ENCODE results near the gene AP2M1. TPM values are rescaled to one million over a fixed set of nuclear protein-coding genes. Genes with fewer than 3 reads are reported as not detected.

Gene AP2M1
- polyA plus RNA-seq, 1 of the 3 experiments (the other 2 are of a cell fraction), result 759 TPM

DNA sequence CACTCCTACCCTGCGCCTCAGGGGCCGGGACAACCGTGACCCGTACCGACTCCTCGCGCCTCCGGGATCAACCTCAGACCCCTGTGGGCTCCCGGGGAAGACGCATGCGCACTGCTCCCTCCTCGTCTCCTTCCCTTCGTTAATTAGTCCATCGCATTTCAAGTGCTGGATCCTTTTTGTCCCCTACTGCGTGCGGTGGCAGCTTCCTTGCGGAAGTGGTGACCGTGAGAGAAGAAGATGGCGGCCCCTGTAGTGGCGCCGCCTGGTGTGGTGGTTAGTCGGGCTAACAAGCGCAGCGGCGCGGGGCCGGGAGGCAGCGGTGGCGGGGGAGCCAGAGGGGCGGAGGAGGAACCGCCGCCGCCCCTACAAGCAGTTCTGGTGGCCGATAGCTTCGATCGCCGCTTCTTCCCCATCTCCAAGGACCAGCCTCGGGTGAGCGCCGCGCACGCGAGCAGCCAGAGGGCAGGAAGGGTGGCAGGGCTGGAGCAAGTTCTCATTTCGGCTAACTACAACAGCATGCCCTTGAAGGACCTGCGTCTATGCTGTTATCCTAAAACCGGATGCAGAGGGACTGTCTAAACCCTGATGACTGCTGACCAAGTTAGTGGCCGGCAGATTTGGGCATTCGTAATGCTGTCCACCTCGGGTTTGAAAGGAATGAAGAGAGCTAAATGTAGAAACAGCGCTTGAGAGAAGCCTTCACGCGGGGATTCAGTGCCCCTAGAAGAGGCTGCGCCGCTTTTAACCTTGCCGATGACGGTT lies 39.3 kb upstream of the AP2M1 start, which contains the start of gene EIF2B5:
EIF2B5 (plus strand) TSS at position 210 of the 762 bp plus-strand sequence; CDS start at position 238, 28 bp downstream.
- ChIA-PET POLR2A (interaction anchor here (1.3 to 1.5 kb wide), 2 partner anchors 9 to 21 kb away, joined by 4 to 9 read pairs; partner anchors contain the start of gene DVL3), CTCF (interaction anchor here (0.7 to 4.0 kb wide), 13 partner anchors 10 to 552 kb away, joined by 3 to 31 read pairs (median 5); partner anchors contain the start of genes ABCC5, EEF1AKMT4 and PARL)
- WGBS (ENCODE audit: low lambda C conversion rate), result under 1% methylated on average over 33 of the region's 56 CpGs
- no peak for TF ChIP-seq MEF2A (IDR thresholded peaks at IDR 0.05; ENCODE audit: borderline replicate concordance, low read depth)
- no peak for TF ChIP-seq NFIC (IDR thresholded peaks at IDR 0.05; ENCODE audit: borderline replicate concordance)
- TF ChIP-seq POLR2AphosphoS5 (IDR thresholded peaks at IDR 0.05; ENCODE audit: low read depth, low read length), result peak; percentile 88
- TF ChIP-seq SMC3 (IDR thresholded peaks at IDR 0.05; ENCODE audit: low read depth, low read length), result peak; percentile 17; the same call in 1 of the 2 replicates
- TF ChIP-seq FOSL2 (IDR thresholded peaks at IDR 0.05; ENCODE audit: borderline replicate concordance, low read depth), result no peak
- TF ChIP-seq, protein P1, sequence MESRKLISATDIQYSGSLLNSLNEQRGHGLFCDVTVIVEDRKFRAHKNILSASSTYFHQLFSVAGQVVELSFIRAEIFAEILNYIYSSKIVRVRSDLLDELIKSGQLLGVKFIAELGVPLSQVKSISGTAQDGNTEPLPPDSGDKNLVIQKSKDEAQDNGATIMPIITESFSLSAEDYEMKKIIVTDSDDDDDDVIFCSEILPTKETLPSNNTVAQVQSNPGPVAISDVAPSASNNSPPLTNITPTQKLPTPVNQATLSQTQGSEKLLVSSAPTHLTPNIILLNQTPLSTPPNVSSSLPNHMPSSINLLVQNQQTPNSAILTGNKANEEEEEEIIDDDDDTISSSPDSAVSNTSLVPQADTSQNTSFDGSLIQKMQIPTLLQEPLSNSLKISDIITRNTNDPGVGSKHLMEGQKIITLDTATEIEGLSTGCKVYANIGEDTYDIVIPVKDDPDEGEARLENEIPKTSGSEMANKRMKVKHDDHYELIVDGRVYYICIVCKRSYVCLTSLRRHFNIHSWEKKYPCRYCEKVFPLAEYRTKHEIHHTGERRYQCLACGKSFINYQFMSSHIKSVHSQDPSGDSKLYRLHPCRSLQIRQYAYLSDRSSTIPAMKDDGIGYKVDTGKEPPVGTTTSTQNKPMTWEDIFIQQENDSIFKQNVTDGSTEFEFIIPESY (IDR thresholded peaks at IDR 0.05; ENCODE audit: borderline replicate concordance, low read depth), result peak; percentile 82; the same call in 1 of the 2 replicates
- TF ChIP-seq CHD2 (IDR thresholded peaks at IDR 0.05; ENCODE audit: low read length, partially characterized antibody), result peak; percentile 82
- peak; percentile 92 for TF ChIP-seq MXI1 (IDR thresholded peaks at IDR 0.05; ENCODE audit: low read depth, low read length)
- TF ChIP-seq SIN3A (IDR thresholded peaks at IDR 0.05; ENCODE audit: borderline replicate concordance, low read depth, low read length), result peak; percentile 80; the same call in 1 of the 2 replicates
- TF ChIP-seq TAF1 (IDR thresholded peaks at IDR 0.05; ENCODE audit: borderline replicate concordance, low read depth, low read length), result peak; percentile 88; the same call in 1 of the 2 replicates
- TF ChIP-seq, protein P2, sequence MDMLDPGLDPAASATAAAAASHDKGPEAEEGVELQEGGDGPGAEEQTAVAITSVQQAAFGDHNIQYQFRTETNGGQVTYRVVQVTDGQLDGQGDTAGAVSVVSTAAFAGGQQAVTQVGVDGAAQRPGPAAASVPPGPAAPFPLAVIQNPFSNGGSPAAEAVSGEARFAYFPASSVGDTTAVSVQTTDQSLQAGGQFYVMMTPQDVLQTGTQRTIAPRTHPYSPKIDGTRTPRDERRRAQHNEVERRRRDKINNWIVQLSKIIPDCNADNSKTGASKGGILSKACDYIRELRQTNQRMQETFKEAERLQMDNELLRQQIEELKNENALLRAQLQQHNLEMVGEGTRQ (IDR thresholded peaks at IDR 0.05; ENCODE audit: borderline replicate concordance, low read depth, low read length), result no peak
- TF ChIP-seq, protein P3, sequence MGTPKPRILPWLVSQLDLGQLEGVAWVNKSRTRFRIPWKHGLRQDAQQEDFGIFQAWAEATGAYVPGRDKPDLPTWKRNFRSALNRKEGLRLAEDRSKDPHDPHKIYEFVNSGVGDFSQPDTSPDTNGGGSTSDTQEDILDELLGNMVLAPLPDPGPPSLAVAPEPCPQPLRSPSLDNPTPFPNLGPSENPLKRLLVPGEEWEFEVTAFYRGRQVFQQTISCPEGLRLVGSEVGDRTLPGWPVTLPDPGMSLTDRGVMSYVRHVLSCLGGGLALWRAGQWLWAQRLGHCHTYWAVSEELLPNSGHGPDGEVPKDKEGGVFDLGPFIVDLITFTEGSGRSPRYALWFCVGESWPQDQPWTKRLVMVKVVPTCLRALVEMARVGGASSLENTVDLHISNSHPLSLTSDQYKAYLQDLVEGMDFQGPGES (IDR thresholded peaks at IDR 0.05; ENCODE audit: low read depth, low read length), result no peak
- TF ChIP-seq FOXJ3 (CRISPR knock-in tag; IDR thresholded peaks at IDR 0.05), result no peak
- no peak for TF ChIP-seq RCOR1 (IDR thresholded peaks at IDR 0.05; ENCODE audit: low read length)
- TF ChIP-seq, protein P4, sequence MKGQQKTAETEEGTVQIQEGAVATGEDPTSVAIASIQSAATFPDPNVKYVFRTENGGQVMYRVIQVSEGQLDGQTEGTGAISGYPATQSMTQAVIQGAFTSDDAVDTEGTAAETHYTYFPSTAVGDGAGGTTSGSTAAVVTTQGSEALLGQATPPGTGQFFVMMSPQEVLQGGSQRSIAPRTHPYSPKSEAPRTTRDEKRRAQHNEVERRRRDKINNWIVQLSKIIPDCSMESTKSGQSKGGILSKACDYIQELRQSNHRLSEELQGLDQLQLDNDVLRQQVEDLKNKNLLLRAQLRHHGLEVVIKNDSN (IDR thresholded peaks at IDR 0.05; ENCODE audit: borderline replicate concordance, low read depth), result no peak
- TF ChIP-seq GATA2 (CRISPR knock-in tag; IDR thresholded peaks at IDR 0.05), result no peak
- peak; percentile 82 for TF ChIP-seq GABPA (IDR thresholded peaks at IDR 0.05; ENCODE audit: low read depth)
- no peak for TF ChIP-seq EP300 (IDR thresholded peaks at IDR 0.05; ENCODE audit: borderline replicate concordance in 1 of 2, low read depth in 1 of 2, low read length in 1 of 2)
- TF ChIP-seq NRF1 (IDR thresholded peaks at IDR 0.05; ENCODE audit: low read depth, low read length), result peak; percentile 69
- TF ChIP-seq JUND (IDR thresholded peaks at IDR 0.05), result no peak
- TF ChIP-seq YY1 (IDR thresholded peaks at IDR 0.05; ENCODE audit: low read depth), result peak; percentile 97
- TF ChIP-seq, protein P5, sequence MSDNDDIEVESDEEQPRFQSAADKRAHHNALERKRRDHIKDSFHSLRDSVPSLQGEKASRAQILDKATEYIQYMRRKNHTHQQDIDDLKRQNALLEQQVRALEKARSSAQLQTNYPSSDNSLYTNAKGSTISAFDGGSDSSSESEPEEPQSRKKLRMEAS (IDR thresholded peaks at IDR 0.05; ENCODE audit: low read depth), result peak; percentile 89
- no peak for TF ChIP-seq TEAD4 (IDR thresholded peaks at IDR 0.05; ENCODE audit: borderline replicate concordance, insufficient read depth)
- TF ChIP-seq TCF12 (IDR thresholded peaks at IDR 0.05), result no peak
- TF ChIP-seq RXRA (IDR thresholded peaks at IDR 0.05; ENCODE audit: borderline replicate concordance, low read depth), result no peak
- no peak for TF ChIP-seq FOXM1 (IDR thresholded peaks at IDR 0.05; ENCODE audit: low read depth)
- peak; percentile 99 for TF ChIP-seq ELF1 (IDR thresholded peaks at IDR 0.05)
- TF ChIP-seq RFX5 (IDR thresholded peaks at IDR 0.05; ENCODE audit: low read length), result no peak
- TF ChIP-seq, protein P6, sequence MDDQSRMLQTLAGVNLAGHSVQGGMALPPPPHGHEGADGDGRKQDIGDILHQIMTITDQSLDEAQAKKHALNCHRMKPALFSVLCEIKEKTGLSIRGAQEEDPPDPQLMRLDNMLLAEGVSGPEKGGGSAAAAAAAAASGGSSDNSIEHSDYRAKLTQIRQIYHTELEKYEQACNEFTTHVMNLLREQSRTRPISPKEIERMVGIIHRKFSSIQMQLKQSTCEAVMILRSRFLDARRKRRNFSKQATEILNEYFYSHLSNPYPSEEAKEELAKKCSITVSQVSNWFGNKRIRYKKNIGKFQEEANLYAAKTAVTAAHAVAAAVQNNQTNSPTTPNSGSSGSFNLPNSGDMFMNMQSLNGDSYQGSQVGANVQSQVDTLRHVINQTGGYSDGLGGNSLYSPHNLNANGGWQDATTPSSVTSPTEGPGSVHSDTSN (IDR thresholded peaks at IDR 0.05), result no peak

More for the DNA sequence above, 39.3 kb upstream of the AP2M1 start, which contains the start of gene EIF2B5:
- Histone ChIP-seq H3K27me3 (ENCODE audit: insufficient read depth) (no peaks in the 10 kb centered on the region), H3F3A (replicated peaks; ENCODE audit: insufficient read depth) (peaks cover 10% of the 10 kb centered on the region), H3K9me2 (no peaks in the 10 kb centered on the region), H3K4me3 (ENCODE audit: low read depth in 2 of 2, low read length in 1 of 2) (peak within 1 kb of the TSS; percentile 82 to 96), H3K27ac (ENCODE audit: low read depth in 2 of 2, low read length in 1 of 2) (peak within 1 kb of the TSS; percentile 70 to 86), H3K9ac (peak within 1 kb of the TSS; percentile 92), H3K4me1 (ENCODE audit: control insufficient read depth in 1 of 2, insufficient read depth in 2 of 2, low read depth in 1 of 2, low read length in 1 of 2) (peaks cover 0 to 8% of the 10 kb centered on the region in 2 experiments; a peak in 3 of 4 replicates), H3K79me2 (ENCODE audit: insufficient read depth) (peaks cover 62% of the 10 kb centered on the region), H3K36me3 (replicated peaks in 1 of 2; ENCODE audit: control insufficient read depth in 1 of 2, insufficient read depth in 2 of 2, low read length in 1 of 2) (peaks cover 9 to 14% of the 10 kb centered on the region in 2 experiments), H2AFZ (ENCODE audit: low read depth) (peak within 1 kb of the TSS; percentile 75), H3K9me3 (no peaks in the 10 kb centered on the region), H4K20me1 (ENCODE audit: insufficient read depth) (no peaks in the 10 kb centered on the region), H3K4me2 (peak within 1 kb of the TSS; percentile 90)
- peak; percentile 93 for DNase-seq

Data from SK-N-SH (cell line).